Lower leg skin (tissue), 3 donors: ENCODE data around the gene MAP1S.

Experiments
- CTCF ChIP-seq, 3 donors: fragments of 450-650 bp; IDR thresholded peaks; one replicate each; pipeline ENCODE4 v1.5.1; 2016; ENCODE audit warnings: antibody characterized with exemption in 3 of 3, mild to moderate bottlenecking in 3 of 3, moderate library complexity in 2 of 3
- POLR2A ChIP-seq, 2 donors: fragments of 450-650 bp; IDR thresholded peaks; one replicate each; pipeline ENCODE4 v1.6.1; 2016 to 2017; ENCODE audit warnings: antibody characterized with exemption in 2 of 2, mild to moderate bottlenecking in 1 of 2, moderate library complexity in 1 of 2

GRCh38 chr19:17753976-17754375, 34.7 kb downstream of the MAP1S start:
- TF ChIP-seq CTCF (IDR thresholded peaks at IDR 0.05) (no peak), POLR2A (IDR thresholded peaks at IDR 0.05) (no peak)
